Measurements from ENCODE around the gene MST1. TPM values are rescaled to one million over a fixed set of nuclear protein-coding genes. Genes with fewer than 3 reads are reported as not detected.

Gene MST1
- total and polyA plus RNA-seq, 8 donors = 12.5 to 59.7 (median 35.5) TPM

DNA sequence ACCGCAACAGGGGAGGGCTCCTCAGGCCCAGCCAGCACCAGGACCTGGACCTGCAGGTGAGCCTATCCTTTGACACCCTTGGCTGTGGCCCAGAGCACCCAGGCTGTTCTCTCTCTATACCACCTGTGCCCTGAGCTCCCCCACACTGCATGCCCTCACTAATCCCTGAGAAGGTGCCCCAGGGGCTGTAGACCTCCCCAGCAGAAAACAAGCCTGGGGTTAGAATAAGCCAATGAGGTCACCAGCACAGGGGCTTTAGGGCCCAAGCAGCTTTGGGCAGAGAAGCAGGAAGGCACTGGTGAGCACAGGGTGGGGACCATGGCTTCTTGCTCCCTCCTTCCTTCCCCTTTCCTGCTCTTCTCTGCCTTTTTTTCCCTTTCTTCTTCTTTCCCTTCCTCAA lies 25.4 kb downstream of the MST1 start:
- H3K4me1 ChIP-seq = no peaks in the 10 kb centered on the region
- ATAC-seq = no peak
- intact Hi-C loops (cut with DNase I) = no loop called here

DNA sequence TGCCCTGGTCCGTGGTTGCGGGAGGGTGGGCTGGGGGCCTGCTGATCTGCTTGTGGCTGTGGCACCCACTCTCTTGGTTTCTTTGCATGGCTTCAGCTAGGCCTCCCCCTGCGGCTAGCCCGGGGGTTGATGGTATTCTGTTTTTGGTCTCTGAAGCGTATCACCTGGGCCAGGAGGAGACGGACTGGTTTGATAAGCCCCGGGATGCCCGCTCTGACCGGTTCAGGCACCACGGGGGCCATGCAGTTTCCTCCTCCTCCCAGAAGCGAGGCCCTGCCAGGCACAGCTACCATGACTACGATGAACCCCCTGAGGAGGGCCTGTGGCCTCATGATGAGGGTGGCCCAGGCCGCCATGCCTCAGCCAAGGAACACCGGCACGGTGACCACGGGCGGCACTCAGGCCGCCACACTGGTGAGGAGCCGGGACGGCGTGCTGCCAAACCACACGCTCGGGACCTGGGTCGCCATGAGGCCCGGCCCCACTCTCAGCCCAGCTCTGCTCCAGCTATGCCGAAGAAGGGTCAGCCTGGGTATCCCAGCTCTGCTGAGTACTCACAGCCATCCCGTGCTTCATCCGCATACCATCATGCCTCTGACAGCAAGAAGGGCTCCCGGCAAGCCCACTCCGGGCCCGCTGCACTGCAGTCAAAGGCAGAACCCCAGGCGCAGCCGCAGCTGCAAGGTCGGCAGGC lies 26.4 kb downstream of the MST1 start:
- intact Hi-C loops (cut with DNase I) = no loop called here
- ATAC-seq = no peak
- H3K9me3 ChIP-seq = no peaks in the 10 kb centered on the region
- TF ChIP-seq, protein P1, sequence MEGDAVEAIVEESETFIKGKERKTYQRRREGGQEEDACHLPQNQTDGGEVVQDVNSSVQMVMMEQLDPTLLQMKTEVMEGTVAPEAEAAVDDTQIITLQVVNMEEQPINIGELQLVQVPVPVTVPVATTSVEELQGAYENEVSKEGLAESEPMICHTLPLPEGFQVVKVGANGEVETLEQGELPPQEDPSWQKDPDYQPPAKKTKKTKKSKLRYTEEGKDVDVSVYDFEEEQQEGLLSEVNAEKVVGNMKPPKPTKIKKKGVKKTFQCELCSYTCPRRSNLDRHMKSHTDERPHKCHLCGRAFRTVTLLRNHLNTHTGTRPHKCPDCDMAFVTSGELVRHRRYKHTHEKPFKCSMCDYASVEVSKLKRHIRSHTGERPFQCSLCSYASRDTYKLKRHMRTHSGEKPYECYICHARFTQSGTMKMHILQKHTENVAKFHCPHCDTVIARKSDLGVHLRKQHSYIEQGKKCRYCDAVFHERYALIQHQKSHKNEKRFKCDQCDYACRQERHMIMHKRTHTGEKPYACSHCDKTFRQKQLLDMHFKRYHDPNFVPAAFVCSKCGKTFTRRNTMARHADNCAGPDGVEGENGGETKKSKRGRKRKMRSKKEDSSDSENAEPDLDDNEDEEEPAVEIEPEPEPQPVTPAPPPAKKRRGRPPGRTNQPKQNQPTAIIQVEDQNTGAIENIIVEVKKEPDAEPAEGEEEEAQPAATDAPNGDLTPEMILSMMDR (IDR thresholded peaks at IDR 0.05) = no peak
- H3K36me3 ChIP-seq = no peaks in the 10 kb centered on the region
- H3K4me3 ChIP-seq = no peak overlapping the region
- H3K4me1 ChIP-seq = no peaks in the 10 kb centered on the region
- H3K27me3 ChIP-seq = no peaks in the 10 kb centered on the region
- DNase-seq = peak in 1 of 4 donors; percentile 63
- no peak overlapping the region for H3K27ac ChIP-seq

More for the DNA sequence above, 25.4 kb downstream of the MST1 start:
- Histone ChIP-seq H3K27ac (no peak overlapping the region), H3K36me3 (no peaks in the 10 kb centered on the region), H3K27me3 (no peaks in the 10 kb centered on the region), H3K9me3 (no peaks in the 10 kb centered on the region), H3K4me3 (no peak overlapping the region)
- no peak for DNase-seq
- TF ChIP-seq, protein P1 (IDR thresholded peaks at IDR 0.05) = no peak

DNA sequence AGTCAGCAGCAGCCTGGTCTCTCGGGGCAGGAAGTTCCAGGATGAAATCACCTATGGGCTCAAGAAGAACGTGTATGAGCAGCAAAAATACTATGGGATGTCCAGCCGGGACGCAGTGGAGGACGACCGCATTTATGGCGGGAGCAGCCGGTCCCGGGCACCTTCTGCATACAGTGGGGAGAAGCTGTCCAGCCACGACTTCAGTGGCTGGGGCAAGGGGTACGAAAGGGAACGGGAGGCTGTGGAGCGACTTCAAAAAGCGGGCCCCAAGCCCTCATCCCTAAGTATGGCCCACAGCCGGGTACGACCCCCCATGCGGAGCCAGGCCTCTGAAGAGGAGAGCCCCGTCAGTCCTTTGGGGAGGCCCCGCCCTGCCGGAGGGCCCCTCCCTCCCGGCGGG lies 27.3 kb downstream of the MST1 start:
- no peak for ATAC-seq
- Histone ChIP-seq H3K36me3 (no peaks in the 10 kb centered on the region), H3K27me3 (no peaks in the 10 kb centered on the region), H3K27ac (no peak overlapping the region), H3K4me1 (no peaks in the 10 kb centered on the region), H3K9me3 (no peaks in the 10 kb centered on the region), H3K4me3 (no peak overlapping the region)
- DNase-seq = peak in 1 of 4 donors; percentile 58
- intact Hi-C loops (cut with DNase I) = no loop called here
- TF ChIP-seq, protein P1 (IDR thresholded peaks at IDR 0.05) = no peak

DNA sequence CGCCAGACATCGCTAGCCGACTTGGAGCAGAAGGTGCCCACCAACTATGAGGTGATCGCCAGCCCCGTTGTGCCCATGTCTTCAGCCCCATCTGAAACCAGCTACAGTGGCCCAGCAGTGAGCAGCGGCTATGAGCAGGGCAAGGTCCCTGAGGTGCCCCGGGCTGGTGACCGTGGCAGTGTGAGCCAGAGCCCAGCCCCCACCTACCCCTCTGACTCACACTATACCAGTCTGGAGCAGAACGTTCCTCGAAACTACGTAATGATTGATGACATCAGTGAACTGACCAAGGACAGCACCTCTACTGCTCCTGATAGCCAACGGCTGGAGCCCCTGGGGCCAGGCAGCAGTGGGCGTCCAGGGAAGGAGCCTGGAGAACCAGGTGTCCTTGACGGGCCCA lies 28.0 kb downstream of the MST1 start:
- TF ChIP-seq, protein P1 (IDR thresholded peaks at IDR 0.05) = no peak
- Histone ChIP-seq H3K27me3 (no peaks in the 10 kb centered on the region), H3K27ac (no peak overlapping the region), H3K36me3 (no peaks in the 10 kb centered on the region), H3K4me1 (no peaks in the 10 kb centered on the region), H3K9me3 (no peaks in the 10 kb centered on the region), H3K4me3 (no peak overlapping the region)
- ATAC-seq (no peak), DNase-seq (no peak)
- intact Hi-C loops (cut with DNase I) = no loop called here

DNA sequence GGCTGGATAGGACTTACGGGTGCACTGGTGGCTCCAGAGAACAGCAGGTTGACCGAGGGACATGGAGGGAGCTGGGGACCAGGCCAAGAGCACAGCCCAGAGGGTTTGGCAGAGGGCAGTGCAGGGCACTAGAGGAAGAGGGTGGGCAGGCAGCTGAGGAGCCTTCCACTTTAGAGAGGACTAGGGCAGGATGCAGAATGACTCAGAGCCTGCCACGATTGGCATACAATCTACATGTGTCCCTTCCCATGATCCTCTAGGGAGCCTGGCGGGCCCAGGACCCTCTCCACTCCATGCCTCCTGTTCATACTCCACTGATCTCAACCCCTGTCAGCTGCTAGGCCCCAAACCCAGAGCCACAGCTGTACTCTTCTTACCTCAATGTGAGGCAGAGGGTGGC lies 29.5 kb downstream of the MST1 start:
- TF ChIP-seq, protein P1 (IDR thresholded peaks at IDR 0.05) = no peak
- Histone ChIP-seq H3K4me3 (no peak overlapping the region), H3K27ac (no peak overlapping the region), H3K4me1 (no peaks in the 10 kb centered on the region), H3K9me3 (no peaks in the 10 kb centered on the region), H3K27me3 (no peaks in the 10 kb centered on the region), H3K36me3 (no peaks in the 10 kb centered on the region)
- ATAC-seq (no peak), DNase-seq (no peak)
- intact Hi-C loops (cut with DNase I) = no loop called here
